HCT116 (cell line): ENCODE measurements around the gene SORCS2.

Experiments used
- CBX3 ChIP-seq: IDR thresholded peaks from 2 replicates; pipeline ENCODE4 v1.6.1; 2012; ENCODE audit warnings: low read depth
- POLR2A ChIP-seq: IDR thresholded peaks from 2 replicates; pipeline ENCODE4 v1.7.0; 2011; ENCODE audit warnings: borderline replicate concordance; ENCODE audit not compliant: insufficient read depth, insufficient read length; ENCODE audit errors: extremely low read depth
- POLR2AphosphoS5 ChIP-seq: IDR thresholded peaks from 2 replicates; pipeline ENCODE4 v1.6.1; 2011; ENCODE audit warnings: mild to moderate bottlenecking, low read depth, low read length, moderate library complexity
- RAD21 ChIP-seq: IDR thresholded peaks from 2 replicates; pipeline ENCODE4 v1.6.1; 2012; ENCODE audit warnings: low read depth, mild to moderate bottlenecking
- REST ChIP-seq: IDR thresholded peaks from 2 replicates; pipeline ENCODE4 v1.6.1; 2012; ENCODE audit warnings: low read depth
- SP1 ChIP-seq: IDR thresholded peaks from 2 replicates; pipeline ENCODE4 v1.6.1; 2012; ENCODE audit warnings: low read depth
- TCF7L2 ChIP-seq: IDR thresholded peaks from 2 replicates; pipeline ENCODE4 v1.7.0; 2011; ENCODE audit warnings: borderline replicate concordance, inconsistent platforms; ENCODE audit not compliant: insufficient read depth, insufficient read length; ENCODE audit errors: extremely low read depth
- YY1 ChIP-seq: IDR thresholded peaks from 2 replicates; pipeline ENCODE4 v1.6.1; 2011; ENCODE audit warnings: low read length, low read depth, moderate library complexity, mild to moderate bottlenecking; ENCODE audit not compliant: insufficient replicate concordance; ENCODE audit errors: extremely low read depth
- ZNF274 ChIP-seq: fragments of 200-500 bp; sonication (Bioruptor generic); IDR thresholded peaks from 2 replicates; pipeline ENCODE4 v1.6.1; 2014; ENCODE audit warnings: mild to moderate bottlenecking, low read depth, low read length, inconsistent platforms
- TF ChIP-seq, protein P1 (sequence below), 3 experiments: fragments of 200-600 bp in 1 of 3; sonication (generic) in 1 of 3; IDR thresholded peaks in 2 of 3; conservative IDR thresholded peaks in 1 of 3; 2 replicates each; pipeline ENCODE4 v1.5.1; 2012 to 2017; ENCODE audit warnings: low read depth in 2 of 3, low read length in 2 of 3, antibody characterized with exemption in 1 of 3, borderline replicate concordance in 1 of 3, control low read depth in 1 of 3, mild to moderate bottlenecking in 1 of 3, mixed read lengths in 1 of 3, mixed run types in 1 of 3, moderate library complexity in 1 of 3; ENCODE audit not compliant: insufficient read depth in 1 of 3

- TF ChIP-seq TCF7L2 = no peak
- TF ChIP-seq, protein P1, sequence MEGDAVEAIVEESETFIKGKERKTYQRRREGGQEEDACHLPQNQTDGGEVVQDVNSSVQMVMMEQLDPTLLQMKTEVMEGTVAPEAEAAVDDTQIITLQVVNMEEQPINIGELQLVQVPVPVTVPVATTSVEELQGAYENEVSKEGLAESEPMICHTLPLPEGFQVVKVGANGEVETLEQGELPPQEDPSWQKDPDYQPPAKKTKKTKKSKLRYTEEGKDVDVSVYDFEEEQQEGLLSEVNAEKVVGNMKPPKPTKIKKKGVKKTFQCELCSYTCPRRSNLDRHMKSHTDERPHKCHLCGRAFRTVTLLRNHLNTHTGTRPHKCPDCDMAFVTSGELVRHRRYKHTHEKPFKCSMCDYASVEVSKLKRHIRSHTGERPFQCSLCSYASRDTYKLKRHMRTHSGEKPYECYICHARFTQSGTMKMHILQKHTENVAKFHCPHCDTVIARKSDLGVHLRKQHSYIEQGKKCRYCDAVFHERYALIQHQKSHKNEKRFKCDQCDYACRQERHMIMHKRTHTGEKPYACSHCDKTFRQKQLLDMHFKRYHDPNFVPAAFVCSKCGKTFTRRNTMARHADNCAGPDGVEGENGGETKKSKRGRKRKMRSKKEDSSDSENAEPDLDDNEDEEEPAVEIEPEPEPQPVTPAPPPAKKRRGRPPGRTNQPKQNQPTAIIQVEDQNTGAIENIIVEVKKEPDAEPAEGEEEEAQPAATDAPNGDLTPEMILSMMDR (IDR thresholded peaks at IDR 0.05 in 2 of 3, conservative IDR thresholded peaks at IDR 0.05 in 1 of 3; ENCODE audit: borderline replicate concordance in 1 of 3, insufficient read depth in 1 of 3, low read depth in 2 of 3, low read length in 2 of 3) = no peak
- TF ChIP-seq YY1 = no peak
- TF ChIP-seq POLR2A = no peak
- no peak for TF ChIP-seq CBX3
- no peak for TF ChIP-seq ZNF274
- TF ChIP-seq REST = no peak
- peak; percentile 38; the same call in 1 of the 2 replicates for TF ChIP-seq SP1
- no peak for TF ChIP-seq RAD21
- 0 out of 2 replicates have a peak, but pooled peaks have one; percentile 22 for TF ChIP-seq POLR2AphosphoS5
Measured at GRCh38 chr4:7206911-7207567, 14.7 kb downstream of the SORCS2 start.
